Neural cell (in vitro differentiated cells): ENCODE measurements around the gene SEC24D. TPM values are rescaled to one million over a fixed set of nuclear protein-coding genes. Genes with fewer than 3 reads are reported as not detected.

Experiments used
- H2AFZ ChIP-seq: fragments of 200-600, 300-800 bp; sonication (generic), shearing (Covaris generic); 2 replicates; pipeline ENCODE4 v1.6.0; 2014; ENCODE audit warnings: low read depth, mild to moderate bottlenecking, antibody characterized with exemption, low read length, moderate library complexity
- H3F3A ChIP-seq: fragments of 200-600 bp; shearing (Covaris generic); 2 replicates; pipeline ENCODE4 v1.6.1; 2016; ENCODE audit warnings: mild to moderate bottlenecking, moderate library complexity, mixed read lengths, antibody characterized with exemption, low read length; ENCODE audit not compliant: insufficient read depth, poor library complexity, severe bottlenecking
- H3K27ac ChIP-seq: fragments of 200-600, 300-800 bp; sonication (generic), shearing (Covaris generic); 2 replicates; pipeline ENCODE4 v1.5.1; 2014; ENCODE audit warnings: mild to moderate bottlenecking, low read length, moderate library complexity
- H3K27me3 ChIP-seq: fragments of 300-800, 200-600 bp; sonication (generic), shearing (Covaris generic); 2 replicates; pipeline ENCODE4 v1.6.0; 2014; ENCODE audit warnings: mild to moderate bottlenecking, low read depth, low read length, moderate library complexity; ENCODE audit not compliant: insufficient read depth
- H3K36me3 ChIP-seq: fragments of 300-800, 200-600 bp; sonication (generic), shearing (Covaris generic); 2 replicates; pipeline ENCODE4 v1.5.1; 2014; ENCODE audit warnings: mild to moderate bottlenecking, antibody characterized with exemption, low read length, moderate library complexity; ENCODE audit not compliant: insufficient read depth
- H3K4me2 ChIP-seq: fragments of 300-800, 200-600 bp; sonication (generic), shearing (Covaris generic); 2 replicates; pipeline ENCODE4 v1.6.0; 2014; ENCODE audit warnings: mild to moderate bottlenecking, low read length
- H3K4me3 ChIP-seq: fragments of 300-800, 200-600 bp; sonication (generic), shearing (Covaris generic); 2 replicates; pipeline ENCODE4 v1.5.1; 2014; ENCODE audit warnings: mild to moderate bottlenecking, low read length, moderate library complexity
- H3K79me2 ChIP-seq: fragments of 200-600 bp; shearing (Covaris generic); replicated peaks from 2 replicates; pipeline ENCODE4 v1.6.0; 2014; ENCODE audit warnings: mild to moderate bottlenecking, low read length, moderate library complexity; ENCODE audit not compliant: insufficient read depth
- H3K9ac ChIP-seq: fragments of 300-800, 200-600 bp; sonication (generic), shearing (Covaris generic); 2 replicates; pipeline ENCODE4 v1.6.1; 2016; ENCODE audit warnings: mild to moderate bottlenecking, low read length, mixed read lengths
- H3K9me2 ChIP-seq: fragments of 200-600 bp; shearing (Covaris generic); 2 replicates; pipeline ENCODE4 v1.6.1; 2016; ENCODE audit warnings: mild to moderate bottlenecking, low read length, mixed read lengths; ENCODE audit not compliant: insufficient read depth
- H3K9me3 ChIP-seq: fragments of 200-600, 300-800 bp; sonication (generic), shearing (Covaris generic); 2 replicates; pipeline ENCODE4 v1.6.1; 2016; ENCODE audit warnings: mild to moderate bottlenecking, mixed run types, low read length, moderate library complexity, mixed read lengths
- H4K20me1 ChIP-seq: fragments of 200-600 bp; shearing (Covaris generic); 2 replicates; pipeline ENCODE4 v1.6.1; 2016; ENCODE audit warnings: mild to moderate bottlenecking, mixed run types; ENCODE audit not compliant: insufficient read depth
- EP300 ChIP-seq: fragments of 450-650 bp; conservative IDR thresholded peaks from 2 replicates; pipeline ENCODE4 v1.6.1; 2014; ENCODE audit warnings: antibody characterized with exemption, mild to moderate bottlenecking, moderate library complexity; ENCODE audit not compliant: poor library complexity, severe bottlenecking
- EZH2 ChIP-seq: fragments of 200-600, 300-800 bp; shearing (Covaris generic), sonication (generic); IDR thresholded peaks from 2 replicates; pipeline ENCODE4 v1.6.1; 2014; ENCODE audit warnings: antibody characterized with exemption, low read length, borderline replicate concordance, mild to moderate bottlenecking; ENCODE audit not compliant: insufficient read depth, poor library complexity, severe bottlenecking
- MXI1 ChIP-seq: fragments of 450-650 bp; conservative IDR thresholded peaks from 2 replicates; pipeline ENCODE4 v1.6.1; 2014; ENCODE audit warnings: antibody characterized with exemption, mild to moderate bottlenecking; ENCODE audit not compliant: poor library complexity, severe bottlenecking
- POLR2AphosphoS5 ChIP-seq: IDR thresholded peaks from 2 replicates; pipeline ENCODE4 v1.6.1; 2012
- RAD21 ChIP-seq: fragments of 450-650 bp; conservative IDR thresholded peaks from 2 replicates; pipeline ENCODE4 v1.6.1; 2014; ENCODE audit warnings: antibody characterized with exemption, mild to moderate bottlenecking, moderate library complexity
- SMC3 ChIP-seq: fragments of 450-650 bp; conservative IDR thresholded peaks from 2 replicates; pipeline ENCODE4 v1.6.1; 2014; ENCODE audit warnings: antibody characterized with exemption, mild to moderate bottlenecking, moderate library complexity; ENCODE audit not compliant: poor library complexity
- TAF1 ChIP-seq: IDR thresholded peaks from 2 replicates; pipeline ENCODE4 v1.6.1; 2012; ENCODE audit warnings: low read depth
- polyA plus RNA-seq: library from polyadenylated mRNA; depleted of rRNA; stranded (reverse); fragments of >200 nt; gene quantifications from 2 replicates; pipeline ENCODE4 v1.2.3, GENCODE V29; 2014
- TF ChIP-seq, protein P1 (sequence below): fragments of 450-650 bp; IDR thresholded peaks from 2 replicates; pipeline ENCODE4 v1.5.1; 2014; ENCODE audit warnings: antibody characterized with exemption, mild to moderate bottlenecking, moderate library complexity; ENCODE audit not compliant: poor library complexity, severe bottlenecking
- TF ChIP-seq, protein P2 (sequence below): IDR thresholded peaks from 2 replicates; pipeline ENCODE4 v1.6.1; 2012; ENCODE audit warnings: borderline replicate concordance

SEC24D gene
- polyA plus RNA-seq, 1 donor from 2014 or later = 7.8 TPM

DNA sequence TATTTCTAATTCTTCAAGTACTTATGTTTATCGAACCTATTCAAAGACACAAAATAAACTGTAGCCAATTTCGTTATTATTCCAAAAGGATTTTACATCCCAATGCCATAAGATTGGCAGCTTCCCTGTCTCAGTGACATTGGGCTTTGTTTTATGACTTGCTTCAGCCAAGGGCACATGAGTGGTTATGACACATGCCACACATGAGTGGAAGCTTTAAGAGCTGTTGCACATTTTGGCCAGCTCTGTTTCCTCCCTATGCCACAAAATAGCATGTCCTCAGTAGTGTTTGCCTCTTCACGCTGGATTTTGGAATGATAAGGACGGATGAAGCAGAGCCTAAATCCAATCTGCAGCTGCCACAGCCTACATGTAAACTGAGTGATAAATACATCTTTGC lies 21.9 kb downstream of the SEC24D start:
- H2AFZ ChIP-seq = no peak overlapping the region
- H3K9me3 ChIP-seq = no peaks in the 10 kb centered on the region
- no peaks in the 10 kb centered on the region for H3K79me2 ChIP-seq
- H3K9ac ChIP-seq = no peak overlapping the region
- H3K36me3 ChIP-seq = no peaks in the 10 kb centered on the region
- no peaks in the 10 kb centered on the region for H3K27me3 ChIP-seq
- H3K4me2 ChIP-seq = no peak overlapping the region
- H3F3A ChIP-seq = no peaks in the 10 kb centered on the region
- no peak overlapping the region for H3K27ac ChIP-seq
- TF ChIP-seq RAD21 (no peak), TAF1 (no peak)
- TF ChIP-seq, protein P1, sequence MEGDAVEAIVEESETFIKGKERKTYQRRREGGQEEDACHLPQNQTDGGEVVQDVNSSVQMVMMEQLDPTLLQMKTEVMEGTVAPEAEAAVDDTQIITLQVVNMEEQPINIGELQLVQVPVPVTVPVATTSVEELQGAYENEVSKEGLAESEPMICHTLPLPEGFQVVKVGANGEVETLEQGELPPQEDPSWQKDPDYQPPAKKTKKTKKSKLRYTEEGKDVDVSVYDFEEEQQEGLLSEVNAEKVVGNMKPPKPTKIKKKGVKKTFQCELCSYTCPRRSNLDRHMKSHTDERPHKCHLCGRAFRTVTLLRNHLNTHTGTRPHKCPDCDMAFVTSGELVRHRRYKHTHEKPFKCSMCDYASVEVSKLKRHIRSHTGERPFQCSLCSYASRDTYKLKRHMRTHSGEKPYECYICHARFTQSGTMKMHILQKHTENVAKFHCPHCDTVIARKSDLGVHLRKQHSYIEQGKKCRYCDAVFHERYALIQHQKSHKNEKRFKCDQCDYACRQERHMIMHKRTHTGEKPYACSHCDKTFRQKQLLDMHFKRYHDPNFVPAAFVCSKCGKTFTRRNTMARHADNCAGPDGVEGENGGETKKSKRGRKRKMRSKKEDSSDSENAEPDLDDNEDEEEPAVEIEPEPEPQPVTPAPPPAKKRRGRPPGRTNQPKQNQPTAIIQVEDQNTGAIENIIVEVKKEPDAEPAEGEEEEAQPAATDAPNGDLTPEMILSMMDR = no peak
- no peaks in the 10 kb centered on the region for H4K20me1 ChIP-seq
- H3K9me2 ChIP-seq = no peaks in the 10 kb centered on the region
- no peak overlapping the region for H3K4me3 ChIP-seq

DNA sequence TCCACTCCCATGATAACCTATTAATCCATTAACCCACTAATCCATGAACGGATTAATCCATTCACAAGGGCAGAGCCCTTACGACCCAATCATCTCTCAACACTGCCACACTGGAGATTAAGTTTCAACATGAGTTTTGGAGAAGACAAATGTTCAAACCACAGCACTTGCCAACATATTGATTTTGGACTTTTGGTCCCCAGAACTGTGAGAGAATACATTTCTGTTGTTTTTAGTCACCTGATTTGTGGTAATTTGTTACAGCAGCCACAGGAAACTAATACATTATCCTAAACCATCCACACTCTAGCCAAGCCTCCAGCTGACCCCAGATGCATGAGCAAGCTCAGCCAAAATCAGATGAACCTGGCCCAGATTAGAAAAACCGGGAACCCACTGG lies 22.4 kb downstream of the SEC24D start:
- Histone ChIP-seq H3K79me2 (no peaks in the 10 kb centered on the region), H2AFZ (no peak overlapping the region), H4K20me1 (no peaks in the 10 kb centered on the region), H3K27me3 (no peaks in the 10 kb centered on the region), H3F3A (no peaks in the 10 kb centered on the region), H3K9me2 (no peaks in the 10 kb centered on the region), H3K4me3 (no peak overlapping the region), H3K9ac (no peak overlapping the region), H3K9me3 (no peaks in the 10 kb centered on the region), H3K36me3 (no peaks in the 10 kb centered on the region), H3K27ac (no peak overlapping the region), H3K4me2 (no peak overlapping the region)
- TF ChIP-seq TAF1 (no peak), EP300 (no peak), RAD21 (no peak), POLR2AphosphoS5 (no peak), EZH2 (no peak), SMC3 (no peak), MXI1 (no peak)
- TF ChIP-seq, protein P1 = no peak
- TF ChIP-seq, protein P2, sequence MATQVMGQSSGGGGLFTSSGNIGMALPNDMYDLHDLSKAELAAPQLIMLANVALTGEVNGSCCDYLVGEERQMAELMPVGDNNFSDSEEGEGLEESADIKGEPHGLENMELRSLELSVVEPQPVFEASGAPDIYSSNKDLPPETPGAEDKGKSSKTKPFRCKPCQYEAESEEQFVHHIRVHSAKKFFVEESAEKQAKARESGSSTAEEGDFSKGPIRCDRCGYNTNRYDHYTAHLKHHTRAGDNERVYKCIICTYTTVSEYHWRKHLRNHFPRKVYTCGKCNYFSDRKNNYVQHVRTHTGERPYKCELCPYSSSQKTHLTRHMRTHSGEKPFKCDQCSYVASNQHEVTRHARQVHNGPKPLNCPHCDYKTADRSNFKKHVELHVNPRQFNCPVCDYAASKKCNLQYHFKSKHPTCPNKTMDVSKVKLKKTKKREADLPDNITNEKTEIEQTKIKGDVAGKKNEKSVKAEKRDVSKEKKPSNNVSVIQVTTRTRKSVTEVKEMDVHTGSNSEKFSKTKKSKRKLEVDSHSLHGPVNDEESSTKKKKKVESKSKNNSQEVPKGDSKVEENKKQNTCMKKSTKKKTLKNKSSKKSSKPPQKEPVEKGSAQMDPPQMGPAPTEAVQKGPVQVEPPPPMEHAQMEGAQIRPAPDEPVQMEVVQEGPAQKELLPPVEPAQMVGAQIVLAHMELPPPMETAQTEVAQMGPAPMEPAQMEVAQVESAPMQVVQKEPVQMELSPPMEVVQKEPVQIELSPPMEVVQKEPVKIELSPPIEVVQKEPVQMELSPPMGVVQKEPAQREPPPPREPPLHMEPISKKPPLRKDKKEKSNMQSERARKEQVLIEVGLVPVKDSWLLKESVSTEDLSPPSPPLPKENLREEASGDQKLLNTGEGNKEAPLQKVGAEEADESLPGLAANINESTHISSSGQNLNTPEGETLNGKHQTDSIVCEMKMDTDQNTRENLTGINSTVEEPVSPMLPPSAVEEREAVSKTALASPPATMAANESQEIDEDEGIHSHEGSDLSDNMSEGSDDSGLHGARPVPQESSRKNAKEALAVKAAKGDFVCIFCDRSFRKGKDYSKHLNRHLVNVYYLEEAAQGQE = no peak
